ENCODE data around the gene PIP4K2C.
A peak's percentile ranks its signal among the peaks of the same experiment; 100 is the strongest.

The PIP4K2C gene

GRCh38 chr12:57590864-57591781 lies at the start of gene PIP4K2C:
Gene PIP4K2C (plus strand): TSS chr12:57591192. CDS start chr12:57591290, 98 bp downstream.
- H3K36me3 ChIP-seq (ENCODE audit: insufficient read depth, low read length), result peaks cover 4% of the 10 kb centered on the region; the same call in 1 of the 2 replicates
- H3K9me3 ChIP-seq (ENCODE audit: control insufficient read depth, insufficient read depth, low read length), result no peaks in the 10 kb centered on the region
- peak within 1 kb of the TSS; percentile 71 for H3K9ac ChIP-seq (ENCODE audit: low read depth, low read length)
- H3K4me1 ChIP-seq (ENCODE audit: insufficient read depth, low read length), result 0 out of 2 replicates have a peak, but pooled peaks cover 3% of the 10 kb centered on the region

- peaks cover 11% of the 10 kb centered on the region for H3K4me1 ChIP-seq (ENCODE audit: insufficient read depth, low read length)
- no peak overlapping the region for H3K9ac ChIP-seq (ENCODE audit: low read depth, low read length)
- H3K36me3 ChIP-seq (ENCODE audit: insufficient read depth, low read length), result peaks cover 8% of the 10 kb centered on the region; the same call in 1 of the 2 replicates
- H3K9me3 ChIP-seq (ENCODE audit: control insufficient read depth, insufficient read depth, low read length), result no peaks in the 10 kb centered on the region
Observed at GRCh38 chr12:57541717-57542116, 49.3 kb upstream of the PIP4K2C start.

GRCh38 chr12:57543581-57543980 lies 47.4 kb upstream of the PIP4K2C start:
- Histone ChIP-seq H3K9ac (ENCODE audit: low read depth, low read length) (no peak overlapping the region), H3K9me3 (ENCODE audit: control insufficient read depth, insufficient read depth, low read length) (no peaks in the 10 kb centered on the region), H3K36me3 (ENCODE audit: insufficient read depth, low read length) (peaks cover 5% of the 10 kb centered on the region; the same call in 1 of the 2 replicates), H3K4me1 (ENCODE audit: insufficient read depth, low read length) (peaks cover 11% of the 10 kb centered on the region)

GRCh38 chr12:57545809-57546437 lies 45.1 kb upstream of the PIP4K2C start:
- Histone ChIP-seq H3K9me3 (ENCODE audit: control insufficient read depth, insufficient read depth, low read length) (no peaks in the 10 kb centered on the region), H3K9ac (ENCODE audit: low read depth, low read length) (peak overlapping the region; percentile 91), H3K36me3 (ENCODE audit: insufficient read depth, low read length) (peaks cover 3% of the 10 kb centered on the region; the same call in 1 of the 2 replicates), H3K4me1 (ENCODE audit: insufficient read depth, low read length) (peaks cover 22% of the 10 kb centered on the region)

- H3K9ac ChIP-seq (ENCODE audit: low read depth, low read length), result peak within 1 kb of the TSS; percentile 91
- no peaks in the 10 kb centered on the region for H3K9me3 ChIP-seq (ENCODE audit: control insufficient read depth, insufficient read depth, low read length)
- H3K4me1 ChIP-seq (ENCODE audit: insufficient read depth, low read length), result peaks cover 22% of the 10 kb centered on the region
- peaks cover 3% of the 10 kb centered on the region; the same call in 1 of the 2 replicates for H3K36me3 ChIP-seq (ENCODE audit: insufficient read depth, low read length)
Observed at GRCh38 chr12:57546438-57547287, 44.3 kb upstream of the PIP4K2C start, which contains the start of gene DCTN2. Gene DCTN2 (minus strand): TSS chr12:57547192. CDS start chr12:57547063, 129 bp downstream.

GRCh38 chr12:57547288-57548012 lies 43.5 kb upstream of the PIP4K2C start:
- Histone ChIP-seq H3K4me1 (ENCODE audit: insufficient read depth, low read length) (peaks cover 22% of the 10 kb centered on the region), H3K9ac (ENCODE audit: low read depth, low read length) (0 out of 2 replicates have a peak overlapping the region, but pooled peaks have one; percentile 91), H3K36me3 (ENCODE audit: insufficient read depth, low read length) (peaks cover 3% of the 10 kb centered on the region; the same call in 1 of the 2 replicates), H3K9me3 (ENCODE audit: control insufficient read depth, insufficient read depth, low read length) (no peaks in the 10 kb centered on the region)

GRCh38 chr12:57548013-57548315 lies 43.0 kb upstream of the PIP4K2C start:
- peaks cover 3% of the 10 kb centered on the region; the same call in 1 of the 2 replicates for H3K36me3 ChIP-seq (ENCODE audit: insufficient read depth, low read length)
- H3K4me1 ChIP-seq (ENCODE audit: insufficient read depth, low read length), result peaks cover 24% of the 10 kb centered on the region
- no peak overlapping the region for H3K9ac ChIP-seq (ENCODE audit: low read depth, low read length)
- no peaks in the 10 kb centered on the region for H3K9me3 ChIP-seq (ENCODE audit: control insufficient read depth, insufficient read depth, low read length)

- Histone ChIP-seq H3K36me3 (ENCODE audit: insufficient read depth, low read length) (peaks cover 3% of the 10 kb centered on the region; the same call in 1 of the 2 replicates), H3K4me1 (ENCODE audit: insufficient read depth, low read length) (peaks cover 26% of the 10 kb centered on the region), H3K9ac (ENCODE audit: low read depth, low read length) (no peak overlapping the region), H3K9me3 (ENCODE audit: control insufficient read depth, insufficient read depth, low read length) (no peaks in the 10 kb centered on the region)
Observed at GRCh38 chr12:57548488-57548887, 42.5 kb upstream of the PIP4K2C start.

- Histone ChIP-seq H3K9ac (ENCODE audit: low read depth, low read length) (peak overlapping the region; percentile 46), H3K36me3 (ENCODE audit: insufficient read depth, low read length) (peaks cover 3% of the 10 kb centered on the region; the same call in 1 of the 2 replicates), H3K4me1 (ENCODE audit: insufficient read depth, low read length) (peaks cover 26% of the 10 kb centered on the region)
Observed at GRCh38 chr12:57549203-57549908, 41.6 kb upstream of the PIP4K2C start.

GRCh38 chr12:57549909-57550640 lies 40.9 kb upstream of the PIP4K2C start, which contains the start of gene KIF5A:
Gene KIF5A (plus strand): TSS chr12:57550044. CDS start chr12:57550272, 228 bp downstream.
- H3K9me3 ChIP-seq (ENCODE audit: control insufficient read depth, insufficient read depth, low read length), result no peaks in the 10 kb centered on the region
- H3K36me3 ChIP-seq (ENCODE audit: insufficient read depth, low read length), result no peaks in the 10 kb centered on the region; the same call in 1 of the 2 replicates
- H3K9ac ChIP-seq (ENCODE audit: low read depth, low read length), result peak within 1 kb of the TSS; percentile 46
- peaks cover 26% of the 10 kb centered on the region for H3K4me1 ChIP-seq (ENCODE audit: insufficient read depth, low read length)

More at GRCh38 chr12:57549203-57549908, 41.6 kb upstream of the PIP4K2C start:
- H3K9me3 ChIP-seq (ENCODE audit: control insufficient read depth, insufficient read depth, low read length), result no peaks in the 10 kb centered on the region

GRCh38 chr12:57550641-57551549 lies 40.1 kb upstream of the PIP4K2C start:
- peaks cover 21% of the 10 kb centered on the region for H3K4me1 ChIP-seq (ENCODE audit: insufficient read depth, low read length)
- no peaks in the 10 kb centered on the region for H3K9me3 ChIP-seq (ENCODE audit: control insufficient read depth, insufficient read depth, low read length)
- H3K36me3 ChIP-seq (ENCODE audit: insufficient read depth, low read length), result no peaks in the 10 kb centered on the region
- H3K9ac ChIP-seq (ENCODE audit: low read depth, low read length), result peak overlapping the region; percentile 46; the same call in 1 of the 2 replicates

Measured in ES-I3 (cell line).